Astrocyte of the spinal cord (primary cell): ENCODE measurements around the gene TMEM269.
A peak's percentile ranks its signal among the peaks of the same experiment; 100 is the strongest.

Experiments used
- DNase-seq: peaks from one replicate; pipeline ENCODE4 v3.0.0; 2011; ENCODE audit warnings: low read depth, low spot score
- H3K4me3 ChIP-seq: 2 replicates; pipeline ENCODE4 v1.5.1; 2011; ENCODE audit warnings: low read depth, mild to moderate bottlenecking, low read length, moderate library complexity
- CTCF ChIP-seq: IDR thresholded peaks from 2 replicates; pipeline ENCODE4 v1.5.1; 2012; ENCODE audit warnings: low read depth, mild to moderate bottlenecking, low read length, inconsistent platforms
- in situ Hi-C: cut with HindIII; loops from 2 replicates; pipeline ENCODE4 v1.10.0; 2017; ENCODE audit warnings: low sequenced_read_pairs

The TMEM269 gene

GRCh38 chr1:42817440-42817767 lies 32.6 kb downstream of the TMEM269 start:
- TF ChIP-seq CTCF: no peak
- peak overlapping the region; percentile 55 for H3K4me3 ChIP-seq
- in situ Hi-C loops: no loop called here
- DNase-seq: no peak

- no peak for DNase-seq
- in situ Hi-C loops: no loop called here
- TF ChIP-seq CTCF: no peak
- H3K4me3 ChIP-seq: no peak overlapping the region
Measured at GRCh38 chr1:42817976-42818375, 33.2 kb downstream of the TMEM269 start.

GRCh38 chr1:42820813-42821212 lies 36.0 kb downstream of the TMEM269 start:
- DNase-seq: no peak
- H3K4me3 ChIP-seq: no peak overlapping the region
- in situ Hi-C loops: no loop called here
- TF ChIP-seq CTCF: no peak

GRCh38 chr1:42821690-42822089 lies 36.9 kb downstream of the TMEM269 start:
- no peak for DNase-seq
- in situ Hi-C loops: no loop called here
- H3K4me3 ChIP-seq: no peak overlapping the region
- no peak for TF ChIP-seq CTCF

- no peak overlapping the region for H3K4me3 ChIP-seq
- TF ChIP-seq CTCF: no peak
- peak; percentile 33 for DNase-seq
- in situ Hi-C loops: no loop called here
Measured at GRCh38 chr1:42822800-42823392, 38.1 kb downstream of the TMEM269 start.

GRCh38 chr1:42824481-42825035 lies 39.8 kb downstream of the TMEM269 start:
- in situ Hi-C loops: no loop called here
- H3K4me3 ChIP-seq: no peak overlapping the region
- no peak for DNase-seq
- no peak for TF ChIP-seq CTCF
